ENCODE results near the gene INIP.
"Not testable (repeated sequence)": the region's sequence is repeated elsewhere in the genome, so short reads cannot be mapped to it uniquely, and the experiment has no call there.

Gene INIP

DNA sequence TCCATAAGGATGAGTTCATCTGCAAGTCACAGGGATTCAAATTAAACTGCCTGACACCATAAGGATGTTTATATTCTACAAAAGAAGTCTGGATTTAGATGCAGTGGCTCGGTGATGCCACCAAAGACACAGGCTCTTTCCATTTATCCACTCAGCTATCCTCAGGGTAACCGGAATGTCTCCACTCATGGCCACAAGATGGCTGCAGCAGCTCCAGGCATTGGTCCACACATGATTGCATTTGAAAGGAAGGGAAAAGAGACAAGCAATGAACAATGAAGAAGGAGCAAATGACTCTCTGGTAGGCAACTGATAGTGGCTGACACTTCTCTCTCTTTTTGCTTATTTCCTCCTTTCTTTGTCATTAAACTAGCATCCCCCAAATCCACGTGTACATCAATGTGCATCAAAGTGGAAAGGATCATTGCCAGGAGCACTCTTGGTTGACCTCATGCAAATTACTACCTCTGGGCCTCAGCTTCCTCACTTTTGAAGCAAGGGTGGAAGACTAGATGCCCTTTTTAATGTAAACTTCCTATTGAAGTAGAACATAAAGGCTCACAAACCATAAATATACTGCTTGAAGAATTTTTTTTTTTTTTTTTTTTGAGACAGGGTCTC, 25.4 kb upstream of the INIP start:
- TF ChIP-seq, protein P1, sequence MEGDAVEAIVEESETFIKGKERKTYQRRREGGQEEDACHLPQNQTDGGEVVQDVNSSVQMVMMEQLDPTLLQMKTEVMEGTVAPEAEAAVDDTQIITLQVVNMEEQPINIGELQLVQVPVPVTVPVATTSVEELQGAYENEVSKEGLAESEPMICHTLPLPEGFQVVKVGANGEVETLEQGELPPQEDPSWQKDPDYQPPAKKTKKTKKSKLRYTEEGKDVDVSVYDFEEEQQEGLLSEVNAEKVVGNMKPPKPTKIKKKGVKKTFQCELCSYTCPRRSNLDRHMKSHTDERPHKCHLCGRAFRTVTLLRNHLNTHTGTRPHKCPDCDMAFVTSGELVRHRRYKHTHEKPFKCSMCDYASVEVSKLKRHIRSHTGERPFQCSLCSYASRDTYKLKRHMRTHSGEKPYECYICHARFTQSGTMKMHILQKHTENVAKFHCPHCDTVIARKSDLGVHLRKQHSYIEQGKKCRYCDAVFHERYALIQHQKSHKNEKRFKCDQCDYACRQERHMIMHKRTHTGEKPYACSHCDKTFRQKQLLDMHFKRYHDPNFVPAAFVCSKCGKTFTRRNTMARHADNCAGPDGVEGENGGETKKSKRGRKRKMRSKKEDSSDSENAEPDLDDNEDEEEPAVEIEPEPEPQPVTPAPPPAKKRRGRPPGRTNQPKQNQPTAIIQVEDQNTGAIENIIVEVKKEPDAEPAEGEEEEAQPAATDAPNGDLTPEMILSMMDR (IDR thresholded peaks at IDR 0.05; ENCODE audit: insufficient read depth, missing control alignments), result no peak
- DNase-seq (ENCODE audit: insufficient read length, low spot score), result no peak
- FAIRE-seq, result no peak

DNA sequence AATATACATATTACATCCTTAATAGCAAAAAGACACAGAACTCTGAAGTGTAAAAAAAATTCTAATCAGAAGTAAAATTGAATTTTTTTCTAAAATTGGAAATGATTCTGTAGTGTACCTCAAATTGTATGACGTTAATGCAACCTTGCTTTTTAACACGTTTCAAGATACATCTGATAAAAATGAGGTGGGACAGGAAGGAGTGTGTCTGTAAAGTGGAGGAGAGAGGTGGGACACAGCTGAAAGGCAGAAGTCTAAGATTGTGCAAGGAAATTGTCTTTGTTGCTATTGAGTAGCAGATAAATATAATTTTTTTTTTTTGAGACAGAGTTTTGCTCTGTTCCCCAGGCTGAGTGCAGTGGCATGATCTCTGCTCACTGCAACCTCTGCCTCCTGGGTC, 17.0 kb upstream of the INIP start:
- TF ChIP-seq, protein P1 (IDR thresholded peaks at IDR 0.05; ENCODE audit: insufficient read depth, missing control alignments), result no peak
- no peak for FAIRE-seq
- no peak for DNase-seq (ENCODE audit: insufficient read length, low spot score)

DNA sequence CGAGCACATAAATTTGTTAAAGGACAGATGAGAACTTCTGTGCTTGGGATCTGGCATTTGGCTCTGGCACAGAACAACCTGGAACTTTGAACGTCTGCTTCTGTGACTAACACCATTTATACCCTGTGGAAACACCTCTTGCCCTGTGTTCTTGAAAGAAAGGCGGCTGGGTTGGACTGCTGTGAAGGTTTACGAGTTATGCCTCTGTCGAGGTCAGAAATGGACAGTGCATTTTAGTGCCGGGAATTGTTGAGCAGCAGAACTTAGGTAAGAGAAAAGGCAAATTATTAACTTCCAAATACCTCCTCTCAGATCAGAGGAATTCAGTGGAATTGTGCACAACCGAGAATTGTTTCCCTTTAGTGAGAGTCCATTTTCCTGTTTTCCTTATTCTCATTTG, 14.1 kb upstream of the INIP start:
- FAIRE-seq (no peak), DNase-seq (ENCODE audit: insufficient read length, low spot score) (no peak)
- TF ChIP-seq, protein P1 (IDR thresholded peaks at IDR 0.05; ENCODE audit: insufficient read depth, missing control alignments), result no peak

DNA sequence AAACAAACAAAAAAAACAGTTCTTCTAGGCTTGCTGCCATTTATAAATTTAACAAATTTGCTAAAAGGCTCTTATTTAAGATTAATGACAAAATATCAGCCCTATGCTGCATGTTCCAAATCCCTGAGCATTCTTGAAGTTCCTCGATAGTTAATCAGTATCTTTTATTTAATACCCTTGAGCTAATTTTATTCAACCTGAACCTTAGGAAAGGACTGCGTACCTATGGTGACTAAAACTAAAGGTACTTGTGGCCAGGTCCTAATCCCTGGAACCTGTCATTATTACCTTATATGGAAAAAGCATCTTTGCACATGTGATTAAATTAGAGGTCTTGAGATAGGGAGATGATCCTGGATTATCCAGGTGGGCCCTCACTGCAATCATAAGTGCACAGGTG, 10.5 kb upstream of the INIP start:
- FAIRE-seq (no peak), DNase-seq (ENCODE audit: insufficient read length, low spot score) (no peak)
- TF ChIP-seq, protein P1 (IDR thresholded peaks at IDR 0.05; ENCODE audit: insufficient read depth, missing control alignments), result no peak

DNA sequence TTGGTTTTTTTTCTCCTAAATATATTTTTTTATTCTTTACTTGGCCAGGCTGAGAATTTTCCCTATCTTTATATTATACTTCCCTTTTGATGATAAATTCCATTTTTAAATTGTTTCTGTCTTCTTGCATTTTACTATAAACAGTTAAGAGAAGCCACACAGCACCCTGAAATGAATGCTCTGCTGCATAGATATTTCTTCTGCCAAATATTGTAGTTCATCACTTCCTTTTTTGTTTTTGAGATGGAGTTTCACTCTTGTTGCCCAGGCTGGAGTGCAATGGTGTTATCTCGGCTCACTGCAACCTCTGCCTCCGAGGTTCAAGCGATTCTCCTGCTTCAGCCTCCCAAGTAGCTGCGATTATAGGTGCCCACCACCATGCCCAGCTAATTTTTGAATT, 8.5 kb upstream of the INIP start:
- FAIRE-seq (no peak), DNase-seq (ENCODE audit: insufficient read length, low spot score) (no peak)
- TF ChIP-seq, protein P1 (IDR thresholded peaks at IDR 0.05; ENCODE audit: insufficient read depth, missing control alignments), result no peak

DNA sequence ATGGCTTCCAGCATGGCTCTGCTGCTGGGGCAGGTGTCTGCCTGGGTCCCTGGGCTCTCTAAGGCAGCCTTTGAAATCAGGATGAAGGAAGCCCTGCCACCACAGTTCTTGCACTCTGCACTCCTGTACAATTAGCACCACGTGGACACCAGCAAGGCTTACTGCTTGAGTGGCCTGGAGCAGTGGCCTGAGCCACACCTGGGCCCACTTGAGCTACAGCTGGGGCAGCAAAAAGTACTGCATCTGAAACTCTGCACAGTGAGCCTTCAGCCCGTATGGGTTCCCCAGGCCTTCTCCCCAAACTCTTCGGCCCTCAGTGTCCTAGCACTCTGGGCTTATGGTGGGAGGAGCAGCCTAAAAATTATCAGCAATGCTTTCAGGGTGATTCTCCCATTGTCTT, 8.0 kb upstream of the INIP start:
- DNase-seq (ENCODE audit: insufficient read length, low spot score) (no peak), FAIRE-seq (no peak)
- TF ChIP-seq, protein P1 (IDR thresholded peaks at IDR 0.05; ENCODE audit: insufficient read depth, missing control alignments), result no peak

DNA sequence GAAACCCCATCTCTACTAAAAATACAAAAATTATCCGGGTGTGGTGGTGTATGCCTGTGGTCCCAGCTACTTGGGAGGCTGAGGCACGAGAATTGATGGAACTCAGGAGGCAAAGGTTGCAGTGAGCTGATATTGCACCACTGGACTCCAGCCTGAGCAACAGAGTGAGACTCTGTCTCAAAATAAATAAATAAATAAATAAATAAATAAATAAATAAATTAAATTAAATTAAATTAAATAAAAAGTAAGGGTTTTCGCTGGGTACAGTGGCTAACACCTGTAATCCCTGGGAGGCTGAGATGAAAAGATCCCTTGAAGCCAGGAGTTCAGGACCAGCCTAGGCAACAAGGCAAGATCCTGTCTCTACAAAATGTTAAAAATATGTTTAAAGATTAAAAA, 4.8 kb upstream of the INIP start:
- not testable (repeated sequence) for FAIRE-seq; DNase-seq (ENCODE audit: insufficient read length, low spot score)

Measured in D721Med (cell line).